ENCODE measurements around the gene DPF3. TPM values are rescaled to one million over a fixed set of nuclear protein-coding genes. Genes with fewer than 3 reads are reported as not detected.

The DPF3 gene
- total RNA-seq, 1 donor from 2014 or later, result 3.0 TPM

- Mint-ChIP-seq H3K36me3 (ENCODE audit: low read depth, unreplicated experiment) (no peaks in the 10 kb centered on the region), H3K9me3 (ENCODE audit: unreplicated experiment) (no peaks in the 10 kb centered on the region), H3K27me3 (ENCODE audit: unreplicated experiment) (peaks cover 6% of the 10 kb centered on the region), H3K4me3 (ENCODE audit: unreplicated experiment) (no peak overlapping the region), H3K27ac (ENCODE audit: unreplicated experiment) (no peak overlapping the region), H3K4me1 (ENCODE audit: unreplicated experiment) (peaks cover 37% of the 10 kb centered on the region)
- TF ChIP-seq CTCF (IDR thresholded peaks at IDR 0.05; ENCODE audit: unreplicated experiment), result no peak
- DNase-seq (ENCODE audit: low spot score), result no peak
Measured at GRCh38 chr14:72614891-72615415, 278.9 kb downstream of the DPF3 start.

- Mint-ChIP-seq H3K36me3 (ENCODE audit: low read depth, unreplicated experiment) (no peaks in the 10 kb centered on the region), H3K27ac (ENCODE audit: unreplicated experiment) (no peak overlapping the region), H3K9me3 (ENCODE audit: unreplicated experiment) (no peaks in the 10 kb centered on the region), H3K27me3 (ENCODE audit: unreplicated experiment) (peaks cover 6% of the 10 kb centered on the region), H3K4me1 (ENCODE audit: unreplicated experiment) (peaks cover 37% of the 10 kb centered on the region), H3K4me3 (ENCODE audit: unreplicated experiment) (no peak overlapping the region)
- TF ChIP-seq CTCF (IDR thresholded peaks at IDR 0.05; ENCODE audit: unreplicated experiment), result no peak
- no peak for DNase-seq (ENCODE audit: low spot score)
Measured at GRCh38 chr14:72614365-72614764, 279.5 kb downstream of the DPF3 start.

GRCh38 chr14:72613975-72614319, 280.0 kb downstream of the DPF3 start:
- H3K27me3 Mint-ChIP-seq (ENCODE audit: unreplicated experiment), result peaks cover 6% of the 10 kb centered on the region
- H3K4me1 Mint-ChIP-seq (ENCODE audit: unreplicated experiment), result peaks cover 37% of the 10 kb centered on the region
- H3K4me3 Mint-ChIP-seq (ENCODE audit: unreplicated experiment), result no peak overlapping the region
- H3K36me3 Mint-ChIP-seq (ENCODE audit: low read depth, unreplicated experiment), result no peaks in the 10 kb centered on the region
- no peaks in the 10 kb centered on the region for H3K9me3 Mint-ChIP-seq (ENCODE audit: unreplicated experiment)
- TF ChIP-seq CTCF (IDR thresholded peaks at IDR 0.05; ENCODE audit: unreplicated experiment), result no peak
- no peak overlapping the region for H3K27ac Mint-ChIP-seq (ENCODE audit: unreplicated experiment)
- DNase-seq (ENCODE audit: low spot score), result no peak

- peaks cover 37% of the 10 kb centered on the region for H3K4me1 Mint-ChIP-seq (ENCODE audit: unreplicated experiment)
- no peak for DNase-seq (ENCODE audit: low spot score)
Measured at GRCh38 chr14:72613231-72613974, 280.5 kb downstream of the DPF3 start.

More at GRCh38 chr14:72613231-72613974, 280.5 kb downstream of the DPF3 start:
- no peaks in the 10 kb centered on the region for H3K36me3 Mint-ChIP-seq (ENCODE audit: low read depth, unreplicated experiment)
- no peak overlapping the region for H3K27ac Mint-ChIP-seq (ENCODE audit: unreplicated experiment)
- H3K27me3 Mint-ChIP-seq (ENCODE audit: unreplicated experiment), result peaks cover 6% of the 10 kb centered on the region
- no peaks in the 10 kb centered on the region for H3K9me3 Mint-ChIP-seq (ENCODE audit: unreplicated experiment)
- H3K4me3 Mint-ChIP-seq (ENCODE audit: unreplicated experiment), result no peak overlapping the region
- no peak for TF ChIP-seq CTCF (IDR thresholded peaks at IDR 0.05; ENCODE audit: unreplicated experiment)

All from endothelial cell (in vitro differentiated cells).